HPDE6-E6E7 (cell line): ENCODE measurements around the gene DPP9.

Experiments
- DNase-seq: peaks from one replicate; pipeline ENCODE4 v3.0.0; 2011; ENCODE audit warnings: missing footprints; ENCODE audit errors: extremely low spot score

DPP9 gene

DNA sequence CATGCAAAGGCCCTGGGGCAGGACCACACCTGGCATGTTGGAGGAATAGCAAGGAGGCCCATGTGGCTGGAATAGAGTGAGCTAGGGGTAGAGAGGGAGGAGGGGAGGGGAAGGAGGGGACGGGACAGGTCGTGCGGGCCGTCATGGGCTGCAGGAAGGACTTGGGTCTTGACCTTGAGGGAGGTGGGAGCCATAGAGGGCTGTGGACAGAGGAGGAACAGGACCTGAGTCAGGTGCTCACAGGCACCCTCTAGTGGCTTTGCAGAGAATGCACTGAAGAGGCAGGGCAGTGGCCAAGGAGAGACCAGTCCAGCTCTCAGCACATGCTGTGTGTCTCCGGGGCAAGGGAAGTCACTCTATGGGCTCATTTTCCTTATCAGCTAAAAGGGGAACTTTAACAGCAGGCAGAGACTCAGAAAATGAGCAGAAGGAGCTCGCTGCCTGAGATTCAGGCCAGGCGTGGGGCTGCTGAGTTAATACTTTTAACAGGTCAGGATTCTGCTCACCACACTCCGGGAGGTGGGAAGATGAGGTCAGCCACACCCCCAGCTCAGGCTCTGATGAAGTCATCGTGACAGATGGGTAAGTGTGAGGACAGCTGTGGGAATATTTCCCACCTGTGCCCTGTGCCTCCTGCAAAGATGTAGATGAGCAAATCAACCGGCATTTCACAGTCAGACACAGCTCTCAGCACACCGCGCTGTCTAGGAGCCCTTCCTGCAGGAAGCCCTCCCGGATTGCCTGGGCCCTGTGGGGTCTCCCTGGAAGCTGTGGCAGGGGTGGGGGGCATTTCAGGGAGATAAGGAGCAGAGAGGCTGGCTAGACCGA, 90.3 kb downstream of the DPP9 start:
- peak; percentile 67 for DNase-seq
